Osteoblast (primary cell): ENCODE measurements around the gene MLKL. TPM values are rescaled to one million over a fixed set of nuclear protein-coding genes. Genes with fewer than 3 reads are reported as not detected.
A peak's percentile ranks its signal among the peaks of the same experiment; 100 is the strongest.

ENCODE experiments used
- DNase-seq: peaks from one replicate; pipeline ENCODE4 v3.0.0; 2011; ENCODE audit warnings: low spot score, mixed read lengths; ENCODE audit not compliant: insufficient read length; ENCODE audit errors: missing footprints
- H2AFZ ChIP-seq: 2 replicates; pipeline ENCODE4 v1.6.0; 2011; ENCODE audit warnings: mild to moderate bottlenecking, low read length
- H3K27ac ChIP-seq: 2 replicates; pipeline ENCODE4 v1.5.1; 2011; ENCODE audit warnings: mild to moderate bottlenecking, low read depth, low read length, moderate library complexity
- H3K27me3 ChIP-seq: 2 replicates; pipeline ENCODE4 v1.6.0; 2012; ENCODE audit warnings: mild to moderate bottlenecking, control low read depth, inconsistent platforms, low read length, moderate library complexity; ENCODE audit not compliant: insufficient read depth
- H3K36me3 ChIP-seq: 2 replicates; pipeline ENCODE4 v1.5.1; 2011; ENCODE audit warnings: mild to moderate bottlenecking, low read length, control low read depth, moderate library complexity; ENCODE audit not compliant: insufficient read depth
- H3K4me1 ChIP-seq: 2 replicates; pipeline ENCODE4 v1.5.1; 2011; ENCODE audit warnings: mild to moderate bottlenecking, low read length, control low read depth, moderate library complexity; ENCODE audit not compliant: insufficient read depth
- H3K4me2 ChIP-seq: 2 replicates; pipeline ENCODE4 v1.6.0; 2011; ENCODE audit warnings: mild to moderate bottlenecking, low read length; ENCODE audit not compliant: insufficient read depth
- H3K4me3 ChIP-seq: fragments of 200-600 bp; sonication (generic); 3 replicates; pipeline ENCODE4 v1.5.1; 2012; ENCODE audit warnings: mild to moderate bottlenecking, low read length, inconsistent platforms; ENCODE audit not compliant: insufficient read depth
- H3K79me2 ChIP-seq: 2 replicates; pipeline ENCODE4 v1.6.0; 2012; ENCODE audit warnings: mild to moderate bottlenecking, low read length, control low read depth, inconsistent platforms; ENCODE audit not compliant: insufficient read depth
- H3K9me3 ChIP-seq: 2 replicates; pipeline ENCODE4 v1.5.1; 2011; ENCODE audit warnings: low read depth, low read length, control low read depth
- H4K20me1 ChIP-seq: 2 replicates; pipeline ENCODE4 v1.6.0; 2012; ENCODE audit warnings: mild to moderate bottlenecking, low read length, control low read depth; ENCODE audit not compliant: insufficient read depth
- total RNA-seq: library from RNA; depleted of rRNA; stranded (reverse); fragments of >200 nt; gene quantifications from 2 replicates; pipeline ENCODE4 v1.2.3, GENCODE V29; 2012
- TF ChIP-seq, protein P1 (sequence below): IDR thresholded peaks from 2 replicates; pipeline ENCODE4 v1.5.1; 2011; ENCODE audit warnings: mild to moderate bottlenecking, low read depth, low read length, moderate library complexity; ENCODE audit errors: extremely low read depth

MLKL gene
- total RNA-seq, 1 donor: 5.1 TPM

DNA sequence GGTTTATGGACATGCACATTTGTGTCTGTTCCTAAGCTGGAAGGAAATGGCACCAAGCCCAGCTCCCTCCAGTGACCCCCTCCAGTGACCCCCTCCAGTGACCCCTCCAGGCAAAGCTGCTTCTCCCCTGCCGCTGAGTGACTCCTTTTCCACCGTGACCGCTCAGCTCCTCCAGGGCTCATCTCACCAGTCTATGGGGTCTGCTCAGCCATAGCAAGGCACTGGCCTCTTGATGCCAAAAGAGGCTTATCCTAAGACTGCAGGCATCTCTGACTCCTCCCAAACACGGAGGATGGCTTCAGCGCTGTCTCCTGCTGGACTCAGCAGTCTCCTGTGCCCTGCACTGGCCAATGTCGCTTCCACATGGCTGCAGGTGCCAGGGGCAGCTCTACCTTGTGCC, 38.6 kb upstream of the MLKL start:
- Histone ChIP-seq H3K4me2 (no peak overlapping the region), H4K20me1 (no peaks in the 10 kb centered on the region), H3K27ac (no peak overlapping the region), H3K9me3 (no peaks in the 10 kb centered on the region), H2AFZ (no peak overlapping the region), H3K4me3 (no peak overlapping the region), H3K79me2 (no peaks in the 10 kb centered on the region), H3K36me3 (no peaks in the 10 kb centered on the region), H3K27me3 (no peaks in the 10 kb centered on the region), H3K4me1 (peaks cover 28% of the 10 kb centered on the region)
- DNase-seq: no peak
- TF ChIP-seq, protein P1, sequence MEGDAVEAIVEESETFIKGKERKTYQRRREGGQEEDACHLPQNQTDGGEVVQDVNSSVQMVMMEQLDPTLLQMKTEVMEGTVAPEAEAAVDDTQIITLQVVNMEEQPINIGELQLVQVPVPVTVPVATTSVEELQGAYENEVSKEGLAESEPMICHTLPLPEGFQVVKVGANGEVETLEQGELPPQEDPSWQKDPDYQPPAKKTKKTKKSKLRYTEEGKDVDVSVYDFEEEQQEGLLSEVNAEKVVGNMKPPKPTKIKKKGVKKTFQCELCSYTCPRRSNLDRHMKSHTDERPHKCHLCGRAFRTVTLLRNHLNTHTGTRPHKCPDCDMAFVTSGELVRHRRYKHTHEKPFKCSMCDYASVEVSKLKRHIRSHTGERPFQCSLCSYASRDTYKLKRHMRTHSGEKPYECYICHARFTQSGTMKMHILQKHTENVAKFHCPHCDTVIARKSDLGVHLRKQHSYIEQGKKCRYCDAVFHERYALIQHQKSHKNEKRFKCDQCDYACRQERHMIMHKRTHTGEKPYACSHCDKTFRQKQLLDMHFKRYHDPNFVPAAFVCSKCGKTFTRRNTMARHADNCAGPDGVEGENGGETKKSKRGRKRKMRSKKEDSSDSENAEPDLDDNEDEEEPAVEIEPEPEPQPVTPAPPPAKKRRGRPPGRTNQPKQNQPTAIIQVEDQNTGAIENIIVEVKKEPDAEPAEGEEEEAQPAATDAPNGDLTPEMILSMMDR: no peak

DNA sequence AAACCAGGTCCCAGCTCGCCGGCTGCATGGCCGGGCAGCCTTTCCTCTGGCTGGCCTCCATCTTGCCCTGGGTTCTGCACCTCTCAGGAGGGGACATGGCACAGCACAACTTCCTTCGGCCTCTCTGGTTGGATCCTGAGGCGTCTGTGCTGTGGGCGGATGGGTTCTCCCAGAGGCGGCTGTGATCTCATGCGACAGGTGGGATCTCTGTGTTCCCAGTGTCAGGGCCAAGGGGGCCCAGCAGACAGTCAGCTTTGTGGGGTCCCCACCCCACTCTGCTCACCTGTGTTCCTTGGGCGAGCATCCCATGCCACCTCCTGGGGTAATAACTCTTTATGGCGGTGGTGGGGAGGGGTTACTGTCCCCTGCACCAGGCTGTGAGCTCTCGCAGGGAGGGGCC, 38.2 kb upstream of the MLKL start:
- Histone ChIP-seq H4K20me1 (no peaks in the 10 kb centered on the region), H2AFZ (no peak overlapping the region), H3K36me3 (no peaks in the 10 kb centered on the region), H3K4me2 (no peak overlapping the region), H3K27me3 (no peaks in the 10 kb centered on the region), H3K79me2 (no peaks in the 10 kb centered on the region), H3K4me1 (peaks cover 23% of the 10 kb centered on the region), H3K27ac (no peak overlapping the region), H3K4me3 (no peak overlapping the region), H3K9me3 (no peaks in the 10 kb centered on the region)
- no peak for DNase-seq
- TF ChIP-seq, protein P1: no peak

DNA sequence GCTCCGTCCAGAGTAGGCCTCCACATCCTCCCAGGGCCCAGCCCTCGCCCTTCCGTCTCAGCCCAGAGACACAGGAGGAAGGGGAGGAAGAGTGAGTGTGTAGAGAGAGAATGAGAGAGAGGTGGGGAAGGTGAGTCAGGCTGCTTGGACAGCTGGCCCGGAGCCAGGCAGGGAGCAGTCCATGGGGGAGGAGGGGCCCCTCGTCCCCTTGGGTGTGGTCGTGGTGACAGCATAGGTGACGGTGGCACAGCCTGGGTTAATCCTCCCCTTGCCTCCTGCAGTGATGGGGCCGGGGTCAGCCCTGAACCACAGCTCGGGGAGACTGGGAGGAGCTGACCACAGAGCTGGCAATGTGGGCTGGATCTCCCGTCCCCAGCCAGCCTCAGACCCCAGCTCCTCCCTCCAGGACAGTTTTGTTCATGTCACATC, 37.5 kb upstream of the MLKL start:
- no peaks in the 10 kb centered on the region for H4K20me1 ChIP-seq
- H3K4me3 ChIP-seq: no peak overlapping the region
- H3K4me2 ChIP-seq: no peak overlapping the region
- no peaks in the 10 kb centered on the region for H3K79me2 ChIP-seq
- H3K27me3 ChIP-seq: no peaks in the 10 kb centered on the region
- H3K36me3 ChIP-seq: no peaks in the 10 kb centered on the region
- H2AFZ ChIP-seq: no peak overlapping the region
- DNase-seq: peak; percentile 68
- H3K9me3 ChIP-seq: no peaks in the 10 kb centered on the region
- peaks cover 16% of the 10 kb centered on the region for H3K4me1 ChIP-seq
- H3K27ac ChIP-seq: no peak overlapping the region
- TF ChIP-seq, protein P1: no peak

DNA sequence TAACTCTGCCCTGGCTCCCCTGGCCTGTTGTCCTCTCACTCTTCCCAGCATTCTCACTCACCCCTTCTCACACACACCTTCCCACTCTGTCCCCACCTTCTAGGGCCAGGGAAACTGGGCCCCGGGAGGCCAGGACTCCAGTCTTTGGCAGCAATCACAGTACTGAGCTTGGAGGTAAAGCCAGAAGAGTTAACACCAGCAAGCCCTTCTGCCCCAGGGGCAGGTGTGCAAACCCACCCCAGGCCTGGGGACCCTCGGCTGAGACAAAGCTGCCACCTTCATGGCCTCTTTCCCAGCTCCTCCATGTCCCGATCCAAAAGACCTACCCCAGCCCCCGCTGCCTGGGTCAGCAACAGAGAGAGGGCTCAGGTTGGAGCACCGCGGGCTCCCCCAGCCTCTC, 36.9 kb upstream of the MLKL start:
- Histone ChIP-seq H3K79me2 (no peaks in the 10 kb centered on the region), H2AFZ (no peak overlapping the region), H3K36me3 (no peaks in the 10 kb centered on the region), H3K9me3 (no peaks in the 10 kb centered on the region), H3K4me3 (no peak overlapping the region), H3K4me2 (no peak overlapping the region), H3K4me1 (peaks cover 13% of the 10 kb centered on the region), H4K20me1 (no peaks in the 10 kb centered on the region), H3K27ac (no peak overlapping the region), H3K27me3 (no peaks in the 10 kb centered on the region)
- TF ChIP-seq, protein P1: no peak
- no peak for DNase-seq
